HFF-Myc (cell line): ENCODE measurements around the gene PDE4B.
"Not testable (repeated sequence)": the region's sequence is repeated elsewhere in the genome, so short reads cannot be mapped to it uniquely, and the experiment has no call there.

ENCODE experiments used
- DNase-seq: peaks from one replicate; pipeline ENCODE4 v3.0.0-alpha.2; 2011; ENCODE audit warnings: low read depth; ENCODE audit errors: extremely low read depth
- H3K4me3 ChIP-seq: replicated peaks from 2 replicates; pipeline ENCODE4 v1.5.1; 2011; ENCODE audit warnings: low read depth, mild to moderate bottlenecking, control low read depth, low read length
- TF ChIP-seq, protein P1 (sequence below): IDR thresholded peaks from 2 replicates; pipeline ENCODE4 v1.5.1; 2012; ENCODE audit warnings: mild to moderate bottlenecking, low read depth, low read length, control low read depth; ENCODE audit errors: missing control alignments

PDE4B gene

GRCh38 chr1:66312271-66312990, 519.7 kb downstream of the PDE4B start:
- H3K4me3 ChIP-seq: no peak overlapping the region
- TF ChIP-seq, protein P1, sequence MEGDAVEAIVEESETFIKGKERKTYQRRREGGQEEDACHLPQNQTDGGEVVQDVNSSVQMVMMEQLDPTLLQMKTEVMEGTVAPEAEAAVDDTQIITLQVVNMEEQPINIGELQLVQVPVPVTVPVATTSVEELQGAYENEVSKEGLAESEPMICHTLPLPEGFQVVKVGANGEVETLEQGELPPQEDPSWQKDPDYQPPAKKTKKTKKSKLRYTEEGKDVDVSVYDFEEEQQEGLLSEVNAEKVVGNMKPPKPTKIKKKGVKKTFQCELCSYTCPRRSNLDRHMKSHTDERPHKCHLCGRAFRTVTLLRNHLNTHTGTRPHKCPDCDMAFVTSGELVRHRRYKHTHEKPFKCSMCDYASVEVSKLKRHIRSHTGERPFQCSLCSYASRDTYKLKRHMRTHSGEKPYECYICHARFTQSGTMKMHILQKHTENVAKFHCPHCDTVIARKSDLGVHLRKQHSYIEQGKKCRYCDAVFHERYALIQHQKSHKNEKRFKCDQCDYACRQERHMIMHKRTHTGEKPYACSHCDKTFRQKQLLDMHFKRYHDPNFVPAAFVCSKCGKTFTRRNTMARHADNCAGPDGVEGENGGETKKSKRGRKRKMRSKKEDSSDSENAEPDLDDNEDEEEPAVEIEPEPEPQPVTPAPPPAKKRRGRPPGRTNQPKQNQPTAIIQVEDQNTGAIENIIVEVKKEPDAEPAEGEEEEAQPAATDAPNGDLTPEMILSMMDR: no peak
- no peak for DNase-seq

GRCh38 chr1:66313429-66313828, 520.7 kb downstream of the PDE4B start:
- DNase-seq: no peak

GRCh38 chr1:66315671-66316070, 523.0 kb downstream of the PDE4B start:
- no peak overlapping the region for H3K4me3 ChIP-seq
- TF ChIP-seq, protein P1: no peak
- DNase-seq: no peak

More at GRCh38 chr1:66313429-66313828, 520.7 kb downstream of the PDE4B start:
- TF ChIP-seq, protein P1: no peak
- no peak overlapping the region for H3K4me3 ChIP-seq

GRCh38 chr1:66316464-66317247, 524.0 kb downstream of the PDE4B start:
- no peak for DNase-seq
- TF ChIP-seq, protein P1: no peak
- no peak overlapping the region for H3K4me3 ChIP-seq

- DNase-seq: no peak
- no peak overlapping the region for H3K4me3 ChIP-seq
- TF ChIP-seq, protein P1: no peak
Observed at GRCh38 chr1:66317248-66317515, 524.5 kb downstream of the PDE4B start.

DNA sequence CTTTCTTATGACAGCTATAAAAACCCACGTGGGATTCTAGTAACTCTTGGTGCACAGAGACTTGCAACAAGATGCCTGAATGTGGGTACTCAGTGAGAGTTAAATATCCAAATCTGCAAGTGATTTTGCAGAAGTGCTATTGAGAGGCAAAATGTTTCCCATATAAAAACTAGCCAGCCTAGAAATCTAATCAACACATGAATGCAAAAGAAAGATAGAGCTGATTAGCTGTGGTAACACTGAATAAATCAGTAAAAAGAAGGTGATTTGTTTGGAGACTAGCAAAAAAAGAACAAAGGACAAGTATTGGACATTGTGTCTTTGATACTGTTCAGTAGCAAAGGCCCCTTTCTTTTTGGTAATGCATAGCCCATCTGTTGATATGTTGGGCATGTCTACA, 527.5 kb downstream of the PDE4B start:
- TF ChIP-seq, protein P1: no peak
- H3K4me3 ChIP-seq: no peak overlapping the region
- DNase-seq: no peak

- DNase-seq, H3K4me3 ChIP-seq: not testable (repeated sequence)
Observed at GRCh38 chr1:66322462-66322861, 529.8 kb downstream of the PDE4B start.
